Suprapubic skin (tissue), 4 donors: ENCODE results near the gene DNAL1. TPM values are rescaled to one million over a fixed set of nuclear protein-coding genes. Genes with fewer than 3 reads are reported as not detected.

Source experiments
- DNase-seq, 2 donors: peaks; one replicate each; pipeline ENCODE4 v3.0.0-alpha.2; 2019; ENCODE audit warnings: low spot score in 2 of 2
- H3K27ac ChIP-seq: fragments of 200-600 bp; sonication (generic); one replicate; pipeline ENCODE4 v1.5.1; 2019
- H3K27me3 ChIP-seq: fragments of 200-600 bp; sonication (generic); one replicate; pipeline ENCODE4 v1.5.1; 2019
- H3K36me3 ChIP-seq: fragments of 200-600 bp; sonication (generic); one replicate; pipeline ENCODE4 v1.5.1; 2019
- H3K4me1 ChIP-seq: fragments of 200-600 bp; sonication (generic); one replicate; pipeline ENCODE4 v1.5.1; 2019
- H3K4me3 ChIP-seq: fragments of 200-600 bp; sonication (generic); one replicate; pipeline ENCODE4 v1.5.1; 2019; ENCODE audit warnings: mild to moderate bottlenecking
- H3K9me3 ChIP-seq: fragments of 200-600 bp; sonication (generic); one replicate; pipeline ENCODE4 v1.5.1; 2019
- CTCF ChIP-seq, 2 donors: fragments of 200-600 bp in 1 of 2; fragments of 450-650 bp in 1 of 2; sonication (generic) in 1 of 2; IDR thresholded peaks; one replicate each; pipeline ENCODE4 v1.5.1; 2016 to 2019; ENCODE audit warnings: antibody characterized with exemption in 2 of 2, mild to moderate bottlenecking in 1 of 2, moderate library complexity in 1 of 2
- EP300 ChIP-seq: sonication (generic); formaldehyde crosslinking; IDR thresholded peaks from one replicate; pipeline ENCODE4 v1.6.1; 2017; ENCODE audit warnings: antibody characterized with exemption
- POLR2A ChIP-seq, 2 donors: fragments of 450-650 bp; IDR thresholded peaks; one replicate each; pipeline ENCODE4 v1.6.1; 2017; ENCODE audit warnings: antibody characterized with exemption in 2 of 2, mild to moderate bottlenecking in 2 of 2, moderate library complexity in 2 of 2
- POLR2AphosphoS5 ChIP-seq, 3 donors: sonication (generic); formaldehyde crosslinking; IDR thresholded peaks; one replicate each; pipeline ENCODE4 v1.6.1; 2017; ENCODE audit warnings: antibody characterized with exemption in 3 of 3
- WGBS: methylation state at CpG from one replicate; pipeline ENCODE4 v1.1.5; 2018; 5-methylcytosine and 5-hydroxymethylcytosine counted together
- total RNA-seq, 4 donors: library from RNA; depleted of rRNA; stranded (reverse); fragments of >200 nt; gene quantifications; one replicate each; pipeline ENCODE4 v1.1.0, GENCODE V29; 2016

Gene DNAL1
- total RNA-seq, 4 donors from 2014 or later = 1.8 to 3.6 (median 2.6) TPM

DNA sequence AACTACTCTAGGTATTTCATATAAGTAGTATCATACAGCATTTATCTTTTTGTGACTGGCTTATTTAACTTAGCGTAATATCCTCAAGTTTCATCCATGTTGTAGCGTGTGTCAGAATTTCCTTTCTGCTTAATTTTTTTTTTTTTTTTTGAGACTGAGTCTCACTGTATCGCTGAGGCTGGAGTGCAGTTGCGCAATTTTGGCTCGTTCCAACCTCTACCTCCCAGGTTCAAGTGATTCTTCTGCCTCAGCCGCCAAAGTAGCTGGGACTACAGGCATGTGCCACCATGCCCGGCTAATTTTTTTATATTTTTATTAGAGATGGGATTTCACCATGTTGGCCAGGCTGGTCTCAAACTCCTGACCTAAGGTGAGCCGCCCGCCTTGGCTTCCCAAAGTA, 40.5 kb downstream of the DNAL1 start:
- Histone ChIP-seq H3K36me3 (peaks cover 8% of the 10 kb centered on the region), H3K9me3 (no peaks in the 10 kb centered on the region), H3K4me3 (no peak overlapping the region), H3K27me3 (no peaks in the 10 kb centered on the region), H3K27ac (no peak overlapping the region), H3K4me1 (no peaks in the 10 kb centered on the region)
- WGBS = 91% methylated on average over 9 of the region's 9 CpGs
- no peak for TF ChIP-seq POLR2AphosphoS5 (IDR thresholded peaks at IDR 0.05)
- no peak for TF ChIP-seq EP300
- no peak for TF ChIP-seq CTCF (IDR thresholded peaks at IDR 0.05)
- no peak for TF ChIP-seq POLR2A (IDR thresholded peaks at IDR 0.05)
- no peak for DNase-seq

- no peaks in the 10 kb centered on the region for H3K4me1 ChIP-seq
- no peak for TF ChIP-seq POLR2A (IDR thresholded peaks at IDR 0.05)
- no peak for TF ChIP-seq POLR2AphosphoS5 (IDR thresholded peaks at IDR 0.05)
- no peak for TF ChIP-seq EP300
- TF ChIP-seq CTCF (IDR thresholded peaks at IDR 0.05) = no peak
- 91% methylated on average over 3 of the region's 3 CpGs for WGBS
- no peak for DNase-seq
- peaks cover 8% of the 10 kb centered on the region for H3K36me3 ChIP-seq
- H3K27me3 ChIP-seq = no peaks in the 10 kb centered on the region
- no peak overlapping the region for H3K27ac ChIP-seq
- H3K9me3 ChIP-seq = no peaks in the 10 kb centered on the region
- no peak overlapping the region for H3K4me3 ChIP-seq
These were observed 42.1 kb downstream of the DNAL1 start for GRCh38 chr14:73686901-73687300.

DNA sequence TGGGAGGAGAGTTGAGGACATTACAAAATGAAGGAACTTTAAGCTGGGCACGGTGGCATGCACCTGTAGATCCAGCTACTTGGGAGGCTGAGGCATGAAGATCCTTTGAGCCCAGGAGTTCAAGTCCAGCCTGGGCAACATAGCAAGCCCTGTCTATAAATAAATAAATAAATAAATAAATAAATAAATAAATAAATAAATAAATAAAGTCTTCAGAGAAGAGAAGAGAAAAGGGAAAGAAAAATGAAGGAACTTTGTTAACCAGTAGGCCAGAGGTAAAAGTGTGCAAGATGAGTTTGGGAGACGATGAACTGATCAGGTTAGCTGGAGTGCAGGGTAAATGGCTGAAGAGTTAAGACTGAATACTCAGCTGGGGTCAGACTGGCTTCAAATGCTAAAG, 49.3 kb downstream of the DNAL1 start:
- no peaks in the 10 kb centered on the region for H3K4me1 ChIP-seq
- H3K36me3 ChIP-seq = no peaks in the 10 kb centered on the region
- no peaks in the 10 kb centered on the region for H3K27me3 ChIP-seq
- 93% methylated on average over 2 of the region's 2 CpGs for WGBS
- TF ChIP-seq POLR2A (IDR thresholded peaks at IDR 0.05) = no peak
- TF ChIP-seq CTCF (IDR thresholded peaks at IDR 0.05) = no peak
- H3K9me3 ChIP-seq = no peaks in the 10 kb centered on the region
- no peak overlapping the region for H3K27ac ChIP-seq
- DNase-seq = no peak
- H3K4me3 ChIP-seq = no peak overlapping the region

GRCh38 chr14:73695082-73695481, 50.3 kb downstream of the DNAL1 start:
- 98% methylated on average over 2 of the region's 2 CpGs for WGBS
- DNase-seq = no peak
- no peaks in the 10 kb centered on the region for H3K27me3 ChIP-seq
- no peaks in the 10 kb centered on the region for H3K9me3 ChIP-seq
- TF ChIP-seq POLR2AphosphoS5 (IDR thresholded peaks at IDR 0.05) (no peak), EP300 (no peak), POLR2A (IDR thresholded peaks at IDR 0.05) (no peak), CTCF (IDR thresholded peaks at IDR 0.05) (no peak)
- H3K4me1 ChIP-seq = no peaks in the 10 kb centered on the region
- no peaks in the 10 kb centered on the region for H3K36me3 ChIP-seq
- H3K27ac ChIP-seq = no peak overlapping the region
- H3K4me3 ChIP-seq = no peak overlapping the region

DNA sequence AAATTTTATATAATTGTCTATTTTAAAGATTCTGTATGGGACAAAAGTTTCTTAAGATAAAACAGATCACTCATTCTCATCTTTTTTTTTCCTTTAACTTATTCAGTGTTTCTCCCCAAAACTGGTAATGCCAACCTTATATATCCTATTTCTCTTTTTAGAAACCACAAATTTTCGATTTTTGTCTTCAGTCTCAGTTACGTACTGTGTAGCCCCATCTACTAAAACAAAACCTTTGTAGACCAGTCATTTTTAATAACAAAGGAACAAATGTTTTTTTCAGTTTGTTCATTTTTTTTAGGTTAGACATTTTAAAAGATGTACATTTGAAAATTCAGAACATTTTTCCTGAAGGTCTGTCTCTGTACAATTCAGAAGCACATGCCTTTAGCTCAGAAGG, 51.2 kb downstream of the DNAL1 start:
- no peaks in the 10 kb centered on the region for H3K36me3 ChIP-seq
- H3K27ac ChIP-seq = no peak overlapping the region
- WGBS = 93% methylated on average over 2 of the region's 2 CpGs
- no peaks in the 10 kb centered on the region for H3K4me1 ChIP-seq
- no peak for DNase-seq
- H3K4me3 ChIP-seq = no peak overlapping the region
- TF ChIP-seq CTCF (IDR thresholded peaks at IDR 0.05) (no peak), POLR2AphosphoS5 (IDR thresholded peaks at IDR 0.05) (no peak), EP300 (no peak), POLR2A (IDR thresholded peaks at IDR 0.05) (no peak)
- H3K27me3 ChIP-seq = no peaks in the 10 kb centered on the region
- no peaks in the 10 kb centered on the region for H3K9me3 ChIP-seq
